K562 (cell line): Measurements from ENCODE around the gene SHH. TPM values are rescaled to one million over a fixed set of nuclear protein-coding genes. Genes with fewer than 3 reads are reported as not detected.
A peak's percentile ranks its signal among the peaks of the same experiment; 100 is the strongest.

Experiments used
- ATAC-seq: fragments of 200-7000 bp; cut with Tn5 transposase; 3 replicates; pipeline ENCODE4 v1.9.1; 2020; ENCODE audit warnings: moderate library complexity
- BruUV-seq: library from RNA; stranded (reverse); fragments of 400-500 nt; replicated peaks from 2 replicates; lab custom pipeline; 2021; lab: Mats Ljungman, UMichigan
- CTCF ChIA-PET: fragments of 300-600 bp; formaldehyde crosslinking; extraction: SDS; loops from one replicate; lab custom pipeline; 2021; ENCODE audit warnings: low intra/inter-chr PET ratio; lab: Yijun Ruan, JAX
- POLR2A ChIA-PET: fragments of 300-600, 350-650 bp; sonication (Branson Sonifier 250); formaldehyde crosslinking; extraction: SDS; loops from one replicate; lab custom pipeline; 2021; ENCODE audit warnings: antibody characterized with exemption, inconsistent platforms; lab: Yijun Ruan, JAX
- DNase-seq, 4 experiments: peaks; one replicate each; pipeline versions ENCODE4 v3.0.0 to v3.0.0-alpha.2; 2011 to 2018; ENCODE audit warnings: low spot score in 3 of 4, mixed read lengths in 3 of 4; ENCODE audit errors: extremely low read depth in 1 of 4
- FAIRE-seq: peaks from 2 replicates; lab custom pipeline; 2011; peaks lifted over from hg19 to GRCh38; lab: Jason Lieb, UNC
- H2AFZ ChIP-seq: 2 replicates; pipeline ENCODE4 v1.6.0; 2011; ENCODE audit warnings: low read depth, low read length, control low read depth, inconsistent platforms
- H3K27ac ChIP-seq: fragments of 200-600 bp; 3 replicates; pipeline ENCODE4 v1.8.0; 2011; ENCODE audit warnings: low read depth, mild to moderate bottlenecking, control low read depth, inconsistent platforms, low read length, moderate library complexity, mixed read lengths; ENCODE audit errors: extremely low read depth
- H3K27me3 ChIP-seq, 2 experiments: fragments of 300-600 bp in 1 of 2; 2 replicates in 1 of 2; 3 replicates in 1 of 2; pipeline versions ENCODE4 v1.6.0 to v1.8.0; 2011; ENCODE audit warnings: inconsistent platforms in 2 of 2, low read length in 2 of 2, mild to moderate bottlenecking in 1 of 2, mixed read lengths in 1 of 2, moderate library complexity in 1 of 2; ENCODE audit not compliant: control insufficient read depth in 2 of 2, insufficient read depth in 2 of 2
- H3K36me3 ChIP-seq: fragments of 300-600 bp; 3 replicates; pipeline ENCODE4 v1.8.0; 2011; ENCODE audit warnings: mild to moderate bottlenecking, low read length, inconsistent platforms; ENCODE audit not compliant: control insufficient read depth, insufficient read depth
- H3K4me1 ChIP-seq, 2 experiments: fragments of 200-600 bp in 1 of 2; replicated peaks in 1 of 2; 2 replicates in 1 of 2; 3 replicates in 1 of 2; pipeline versions ENCODE4 v1.5.1 to v1.8.0; 2011; ENCODE audit warnings: inconsistent platforms in 2 of 2, low read length in 2 of 2, mild to moderate bottlenecking in 1 of 2, mixed read lengths in 1 of 2, moderate library complexity in 1 of 2; ENCODE audit not compliant: control insufficient read depth in 2 of 2, insufficient read depth in 2 of 2
- H3K4me2 ChIP-seq: 2 replicates; pipeline ENCODE4 v1.6.1; 2011; ENCODE audit warnings: low read length, control low read depth, inconsistent platforms, mixed read lengths; ENCODE audit not compliant: insufficient read depth
- H3K4me3 ChIP-seq: fragments of 200-600 bp; sonication (generic), shearing (Covaris generic); 2 replicates; pipeline ENCODE4 v1.5.1; 2016; ENCODE audit warnings: control low read depth, inconsistent platforms
- H3K79me2 ChIP-seq: fragments of 200-600 bp; 3 replicates; pipeline ENCODE4 v1.8.0; 2011; ENCODE audit warnings: low read length, inconsistent platforms; ENCODE audit not compliant: control insufficient read depth, insufficient read depth
- H3K9ac ChIP-seq, 2 experiments: 2 replicates each; pipeline versions ENCODE4 v1.6.0 to v1.6.1; 2011; ENCODE audit warnings: low read depth in 2 of 2, low read length in 2 of 2, control low read depth in 1 of 2, inconsistent platforms in 1 of 2, mild to moderate bottlenecking in 1 of 2, mixed read lengths in 1 of 2; ENCODE audit not compliant: insufficient read depth in 1 of 2
- H3K9me1 ChIP-seq: one replicate; pipeline ENCODE4 v1.6.0; 2011; ENCODE audit warnings: inconsistent platforms, mild to moderate bottlenecking, low read length, moderate library complexity; ENCODE audit not compliant: control insufficient read depth, insufficient read depth
- H3K9me3 ChIP-seq: replicated peaks from 2 replicates; pipeline ENCODE4 v1.5.1; 2011; ENCODE audit warnings: low read depth, low read length, inconsistent platforms; ENCODE audit not compliant: control insufficient read depth, insufficient read depth
- H4K20me1 ChIP-seq: replicated peaks from 2 replicates; pipeline ENCODE4 v1.6.1; 2011; ENCODE audit warnings: low read length, inconsistent platforms, mixed read lengths; ENCODE audit not compliant: control insufficient read depth, insufficient read depth
- BRCA1 ChIP-seq, 2 experiments: fragments of 450-650 bp in 1 of 2; sonication (generic) in 1 of 2; formaldehyde crosslinking in 1 of 2; IDR thresholded peaks; 2 replicates each; pipeline versions ENCODE4 v1.5.0 to v1.6.1; 2017 to 2020; ENCODE audit warnings: mild to moderate bottlenecking in 1 of 2, missing genetic modification reagents in 1 of 2
- CBX2 ChIP-seq: fragments of 200-600 bp; sonication (generic); IDR thresholded peaks from one replicate; pipeline ENCODE4 v1.6.1; 2012; ENCODE audit warnings: mild to moderate bottlenecking, low read length, inconsistent platforms; ENCODE audit not compliant: insufficient read depth, poor library complexity, severe bottlenecking
- KDM1A ChIP-seq, 2 experiments: fragments of 450-650 bp; IDR thresholded peaks; 2 replicates each; pipeline ENCODE4 v1.6.1; 2016; ENCODE audit warnings: mild to moderate bottlenecking in 2 of 2
- NRF1 ChIP-seq, 2 experiments: fragments of 450-650 bp; IDR thresholded peaks in 1 of 2; conservative IDR thresholded peaks in 1 of 2; 2 replicates each; pipeline ENCODE4 v1.6.1; 2014; ENCODE audit warnings: mild to moderate bottlenecking in 2 of 2
- TOE1 ChIP-seq, 2 experiments: fragments of 450-650 bp in 1 of 2; sonication (generic) in 1 of 2; formaldehyde crosslinking in 1 of 2; IDR thresholded peaks; 2 replicates each; pipeline versions ENCODE4 v1.7.1 to v1.8.0; 2016 to 2022; ENCODE audit warnings: borderline replicate concordance in 2 of 2, mild to moderate bottlenecking in 2 of 2, antibody characterized with exemption in 1 of 2, inconsistent platforms in 1 of 2, low read depth in 1 of 2, missing genetic modification reagents in 1 of 2, moderate library complexity in 1 of 2
- ZNF431 ChIP-seq: sonication (generic); formaldehyde crosslinking; IDR thresholded peaks from 2 replicates; pipeline ENCODE4 v1.8.0; 2022; ENCODE audit warnings: mild to moderate bottlenecking, missing genetic modification reagents
- WGBS: fragments of 100-300 bp; shearing (Covaris generic); methylation state at CpG from one replicate; pipeline ENCODE4 v1.1.6; 2016; ENCODE audit warnings: low coverage, mixed read lengths; ENCODE audit not compliant: insufficient coverage; ENCODE audit errors: missing lambda C conversion rate; 5-methylcytosine and 5-hydroxymethylcytosine counted together
- in situ Hi-C: fragments of 300-500 bp; cut with MboI; formaldehyde crosslinking; loops from 4 replicates; pipeline ENCODE4 v1.15.0; 2018; ENCODE audit warnings: inconsistent platforms, mixed read lengths
- intact Hi-C: fragments of 100-400 bp; cut with micrococcal nuclease; formaldehyde crosslinking; loops from 2 replicates; pipeline ENCODE4 v1.14.2; 2022
- polyA plus RNA-seq, 8 experiments: library from polyadenylated mRNA; depleted of rRNA in 4 of 8; stranded (reverse) in 5 of 8; unstranded in 3 of 8; fragments of >200 nt; fragmentation: Nextera tagmentation in 2 of 8; fragmentation: Illumina TruSeq in 1 of 8; extraction: Ambion mirVana in 2 of 8; extraction: Trizol in 1 of 8; gene quantifications; 2 replicates each; pipeline versions ENCODE4 v1.2.1 to v1.2.3, GENCODE V29; 2011 to 2014; ENCODE audit warnings: inconsistent platforms in 1 of 8, missing spikeins in 1 of 8
- total RNA-seq, 7 experiments: library from RNA; depleted of rRNA in 6 of 7; stranded (reverse); fragments of >200 nt in 6 of 7; fragmentation: Illumina TruSeq in 2 of 7; extraction: Trizol in 2 of 7; gene quantifications; 2 replicates each; pipeline versions ENCODE4 v1.2.1 to v1.2.3, GENCODE V29; 2011 to 2021; ENCODE audit warnings: low replicate concordance in 1 of 7

The SHH gene
- total and polyA plus RNA-seq, 9 of the 15 experiments (the other 6 are each of a cell fraction or from before 2014, with no cell fraction given), result 0.09 TPM; not detected in 8

DNA sequence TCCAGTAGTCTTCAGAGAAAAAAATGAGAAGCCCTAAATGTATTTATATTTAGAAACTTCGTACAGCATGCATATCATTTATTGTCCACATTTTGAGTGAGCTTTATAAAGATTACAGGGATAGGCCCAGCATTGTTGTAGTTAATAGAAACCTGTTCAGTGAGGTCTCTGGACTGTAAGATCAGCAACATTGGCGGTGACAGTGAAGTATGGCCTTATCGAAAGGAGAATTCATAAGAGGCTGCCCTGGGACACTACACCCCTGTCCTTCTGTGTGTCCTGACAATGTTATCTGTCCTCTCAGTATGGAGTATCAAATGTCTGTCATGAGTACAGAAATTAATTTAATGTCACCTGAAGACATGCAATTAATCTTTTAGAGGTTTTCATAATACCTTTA lies 57.2 kb downstream of the SHH start:
- Histone ChIP-seq H3K79me2 (peaks cover 91% of the 10 kb centered on the region), H3K9ac (no peak overlapping the region), H3K27me3 (no peaks in the 10 kb centered on the region), H3K4me3 (no peak overlapping the region)
- FAIRE-seq, result no peak
- WGBS, result 97% methylated on average over 3 of the region's 3 CpGs
- TF ChIP-seq TOE1 (IDR thresholded peaks at IDR 0.05; ENCODE audit: borderline replicate concordance) (no peak), TOE1 (CRISPR knock-in tag; IDR thresholded peaks at IDR 0.05; ENCODE audit: borderline replicate concordance, low read depth) (no peak), NRF1 (conservative IDR thresholded peaks at IDR 0.05 in 1 of 2, IDR thresholded peaks at IDR 0.05 in 1 of 2) (no peak), KDM1A (IDR thresholded peaks at IDR 0.05) (no peak), CBX2 (no peak), ZNF431 (no peak)
- TF ChIP-seq, all 486 proteins: peak for 0
- H3K9me1 ChIP-seq, result no peaks in the 10 kb centered on the region
- no peaks in the 10 kb centered on the region for H3K4me1 ChIP-seq
- DNase-seq, result peak in 1 of 4 experiments; percentile 39
- H2AFZ ChIP-seq, result no peak overlapping the region
- in situ Hi-C loops, result loop anchor here (25.0 kb wide), 1 partner anchor 368 kb away; no protein-coding TSS in a partner anchor
- H3K9me3 ChIP-seq, result peaks cover 7% of the 10 kb centered on the region
- H3K27ac ChIP-seq, result no peak overlapping the region
- intact Hi-C loops, result no loop called here
- no peak for ATAC-seq
- no TSS peak for BruUV-seq
- ChIA-PET CTCF (no interaction called here), POLR2A (interaction anchor here (0.7 to 1.2 kb wide), 2 partner anchors 10 to 19 kb away, joined by 3 to 4 read pairs; no protein-coding TSS in a partner anchor)
- peaks cover 86% of the 10 kb centered on the region for H3K36me3 ChIP-seq
- H3K4me2 ChIP-seq, result no peak overlapping the region
- no peaks in the 10 kb centered on the region for H4K20me1 ChIP-seq

DNA sequence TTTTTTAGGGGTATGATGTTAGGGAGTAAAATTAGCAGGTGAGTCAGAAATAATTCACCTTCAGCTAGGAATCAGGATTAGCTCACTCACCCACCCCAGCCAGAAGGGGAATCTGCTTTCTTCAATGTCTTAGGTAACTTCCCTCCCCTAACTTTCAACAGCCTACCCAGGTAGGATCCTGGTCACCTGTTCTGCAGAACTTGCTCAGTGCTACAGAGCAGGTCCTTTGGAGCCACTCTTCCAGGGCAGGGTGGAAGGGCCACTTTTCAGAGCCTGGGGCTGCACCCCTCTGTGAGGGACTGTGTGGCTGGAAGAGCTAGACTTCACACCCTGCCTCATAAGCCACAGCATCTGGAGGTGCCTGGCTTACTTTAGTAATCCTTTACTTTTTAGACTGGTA lies 58.1 kb downstream of the SHH start:
- Histone ChIP-seq H3K27me3 (no peaks in the 10 kb centered on the region), H3K79me2 (peaks cover 94% of the 10 kb centered on the region), H3K9me3 (peaks cover 7% of the 10 kb centered on the region), H4K20me1 (no peaks in the 10 kb centered on the region), H3K4me1 (no peaks in the 10 kb centered on the region), H3K9ac (no peak overlapping the region), H2AFZ (no peak overlapping the region), H3K36me3 (peaks cover 89% of the 10 kb centered on the region), H3K27ac (no peak overlapping the region), H3K4me2 (no peak overlapping the region), H3K9me1 (no peaks in the 10 kb centered on the region), H3K4me3 (no peak overlapping the region)
- FAIRE-seq (no peak), DNase-seq (no peak), ATAC-seq (no peak)
- ChIA-PET CTCF (no interaction called here), POLR2A (interaction anchor here (0.5 to 1.2 kb wide), 3 partner anchors 9 to 1522 kb away, joined by 3 to 4 read pairs (median 3); no protein-coding TSS in a partner anchor)
- intact Hi-C loops (no loop called here), in situ Hi-C loops (loop anchor here (25.0 kb wide), 1 partner anchor 367 kb away; no protein-coding TSS in a partner anchor)
- BruUV-seq, result no TSS peak
- TF ChIP-seq BRCA1 (IDR thresholded peaks at IDR 0.05) (no peak), BRCA1 (CRISPR knock-in tag; IDR thresholded peaks at IDR 0.05) (no peak)
